DND-41 (cell line): Measurements from ENCODE around the gene AEN.

Experiments
- ATAC-seq: fragments of 200-7000 bp; cut with Tn5 transposase; 3 replicates; pipeline ENCODE4 v1.9.1; 2021; ENCODE audit warnings: low read depth; ENCODE audit not compliant: insufficient read depth
- DNase-seq: peaks from one replicate; pipeline ENCODE4 v3.0.0-alpha.2; 2020
- H2AFZ ChIP-seq: 2 replicates; pipeline ENCODE4 v1.6.0; 2012; ENCODE audit warnings: low read depth, low read length
- H3K27ac ChIP-seq: 2 replicates; pipeline ENCODE4 v1.5.1; 2012; ENCODE audit warnings: low read length, inconsistent platforms
- H3K27me3 ChIP-seq: fragments of 200-600 bp; sonication (generic); 2 replicates; pipeline ENCODE4 v1.6.0; 2012; ENCODE audit warnings: low read length, mild to moderate bottlenecking, inconsistent platforms; ENCODE audit not compliant: insufficient read depth, poor library complexity
- H3K36me3 ChIP-seq: 2 replicates; pipeline ENCODE4 v1.5.1; 2012; ENCODE audit warnings: low read length, inconsistent platforms; ENCODE audit not compliant: insufficient read depth
- H3K4me1 ChIP-seq: 2 replicates; pipeline ENCODE4 v1.5.1; 2012; ENCODE audit warnings: mild to moderate bottlenecking, low read length; ENCODE audit not compliant: insufficient read depth
- H3K4me2 ChIP-seq: 2 replicates; pipeline ENCODE4 v1.6.0; 2012; ENCODE audit warnings: mild to moderate bottlenecking, moderate library complexity, low read length, inconsistent platforms; ENCODE audit not compliant: insufficient read depth
- H3K4me3 ChIP-seq, 2 experiments: fragments of 200-600 bp in 1 of 2; shearing (Covaris generic) in 1 of 2; 2 replicates each; pipeline ENCODE4 v1.5.1; 2012 to 2016; ENCODE audit warnings: inconsistent platforms in 2 of 2, low read length in 2 of 2, mild to moderate bottlenecking in 2 of 2, low read depth in 1 of 2, moderate library complexity in 1 of 2
- H3K79me2 ChIP-seq: 2 replicates; pipeline ENCODE4 v1.6.0; 2012; ENCODE audit warnings: low read length, inconsistent platforms; ENCODE audit not compliant: insufficient read depth
- H3K9ac ChIP-seq: 2 replicates; pipeline ENCODE4 v1.6.0; 2012; ENCODE audit warnings: low read depth, mild to moderate bottlenecking, inconsistent platforms, low read length, moderate library complexity
- H3K9me3 ChIP-seq: 2 replicates; pipeline ENCODE4 v1.5.1; 2012; ENCODE audit warnings: low read length, moderate library complexity, mild to moderate bottlenecking, inconsistent platforms; ENCODE audit not compliant: insufficient read depth, severe bottlenecking
- H4K20me1 ChIP-seq: 2 replicates; pipeline ENCODE4 v1.6.0; 2012; ENCODE audit warnings: low read length; ENCODE audit not compliant: insufficient read depth
- EZH2 ChIP-seq: IDR thresholded peaks from 3 replicates; pipeline ENCODE4 v1.6.1; 2012; ENCODE audit warnings: borderline replicate concordance, low read depth, mild to moderate bottlenecking, moderate library complexity, low read length, inconsistent platforms; ENCODE audit not compliant: severe bottlenecking
- TF ChIP-seq, protein P1 (sequence below): IDR thresholded peaks from 2 replicates; pipeline ENCODE4 v1.5.1; 2012; ENCODE audit warnings: borderline replicate concordance, low read length, moderate library complexity, mild to moderate bottlenecking; ENCODE audit not compliant: poor library complexity, severe bottlenecking; ENCODE audit errors: extremely low read depth

The AEN gene

DNA sequence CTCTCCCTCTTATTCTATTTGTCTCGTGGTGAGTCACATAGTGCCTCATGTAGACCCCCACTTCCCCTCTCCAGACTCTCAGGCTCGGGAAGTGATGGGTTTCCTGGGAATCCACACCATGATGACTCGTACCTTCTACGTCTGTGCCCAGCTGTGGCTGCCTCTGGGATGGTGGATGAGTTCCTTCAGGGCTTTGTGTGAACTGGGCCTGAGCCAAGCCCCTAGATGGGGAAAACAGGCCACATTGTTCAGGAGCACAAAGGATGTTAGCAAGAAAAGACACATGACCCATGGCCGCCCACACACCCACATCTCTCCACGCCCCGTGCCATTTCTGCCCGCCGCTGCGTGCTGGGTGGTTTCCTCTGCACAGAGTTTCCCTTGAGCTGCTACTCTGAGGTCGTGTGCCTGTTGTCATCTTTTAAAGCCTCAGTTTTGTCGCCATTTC is 28.2 kb downstream of the AEN start:
- no peaks in the 10 kb centered on the region for H3K27me3 ChIP-seq
- no peaks in the 10 kb centered on the region for H3K36me3 ChIP-seq
- DNase-seq (no peak), ATAC-seq (no peak)
- no peak overlapping the region for H3K27ac ChIP-seq
- no peak overlapping the region for H3K4me3 ChIP-seq
- H3K4me1 ChIP-seq, result no peaks in the 10 kb centered on the region
- H3K4me2 ChIP-seq, result no peak overlapping the region
- H3K79me2 ChIP-seq, result no peaks in the 10 kb centered on the region
- no peaks in the 10 kb centered on the region for H4K20me1 ChIP-seq
- no peak overlapping the region for H3K9ac ChIP-seq
- no peaks in the 10 kb centered on the region for H3K9me3 ChIP-seq
- TF ChIP-seq, protein P1, sequence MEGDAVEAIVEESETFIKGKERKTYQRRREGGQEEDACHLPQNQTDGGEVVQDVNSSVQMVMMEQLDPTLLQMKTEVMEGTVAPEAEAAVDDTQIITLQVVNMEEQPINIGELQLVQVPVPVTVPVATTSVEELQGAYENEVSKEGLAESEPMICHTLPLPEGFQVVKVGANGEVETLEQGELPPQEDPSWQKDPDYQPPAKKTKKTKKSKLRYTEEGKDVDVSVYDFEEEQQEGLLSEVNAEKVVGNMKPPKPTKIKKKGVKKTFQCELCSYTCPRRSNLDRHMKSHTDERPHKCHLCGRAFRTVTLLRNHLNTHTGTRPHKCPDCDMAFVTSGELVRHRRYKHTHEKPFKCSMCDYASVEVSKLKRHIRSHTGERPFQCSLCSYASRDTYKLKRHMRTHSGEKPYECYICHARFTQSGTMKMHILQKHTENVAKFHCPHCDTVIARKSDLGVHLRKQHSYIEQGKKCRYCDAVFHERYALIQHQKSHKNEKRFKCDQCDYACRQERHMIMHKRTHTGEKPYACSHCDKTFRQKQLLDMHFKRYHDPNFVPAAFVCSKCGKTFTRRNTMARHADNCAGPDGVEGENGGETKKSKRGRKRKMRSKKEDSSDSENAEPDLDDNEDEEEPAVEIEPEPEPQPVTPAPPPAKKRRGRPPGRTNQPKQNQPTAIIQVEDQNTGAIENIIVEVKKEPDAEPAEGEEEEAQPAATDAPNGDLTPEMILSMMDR, result no peak
- TF ChIP-seq EZH2, result no peak
- no peak overlapping the region for H2AFZ ChIP-seq

DNA sequence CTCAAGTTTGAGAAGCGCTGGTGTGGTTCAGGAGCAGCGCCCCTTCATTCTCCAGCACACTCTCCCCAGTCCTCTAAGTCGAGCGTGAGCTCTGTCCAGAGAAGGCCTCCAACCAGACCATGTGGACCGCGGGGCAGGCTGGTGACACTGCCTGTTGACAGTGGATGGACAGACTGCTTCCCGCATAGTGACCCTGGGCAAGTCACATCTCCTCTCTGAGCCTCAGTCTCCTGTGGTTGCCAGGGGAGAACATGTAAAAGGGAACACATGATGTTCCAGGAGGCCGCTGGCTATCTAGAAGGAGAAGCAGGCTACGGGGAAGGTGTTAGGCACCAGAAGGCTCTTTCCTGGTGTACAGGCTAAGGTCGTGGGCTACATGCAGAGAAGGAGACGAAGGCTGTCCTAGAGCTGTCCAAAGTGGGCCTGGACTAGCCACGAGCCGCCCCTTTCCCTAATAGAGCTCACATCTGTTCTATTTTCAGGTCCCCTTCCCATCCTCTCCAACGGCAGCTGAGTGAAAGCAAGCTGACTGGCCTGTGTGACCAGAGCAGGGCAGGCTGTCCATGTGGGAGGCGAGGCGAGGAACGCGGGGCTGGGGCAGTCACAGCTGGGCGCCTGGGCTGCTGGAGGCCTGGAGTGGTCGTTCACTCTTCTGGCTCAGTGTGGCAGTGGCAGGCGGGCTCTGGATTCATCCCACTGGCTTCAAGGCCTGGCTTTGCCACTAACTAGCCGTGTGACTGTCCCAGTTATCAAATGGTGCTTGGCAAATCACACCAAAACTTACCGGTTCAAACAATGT is 28.8 kb downstream of the AEN start:
- Histone ChIP-seq H4K20me1 (no peaks in the 10 kb centered on the region), H3K4me2 (no peak overlapping the region), H3K27ac (no peak overlapping the region), H3K9ac (no peak overlapping the region), H2AFZ (no peak overlapping the region), H3K9me3 (no peaks in the 10 kb centered on the region), H3K4me1 (no peaks in the 10 kb centered on the region), H3K27me3 (no peaks in the 10 kb centered on the region), H3K4me3 (no peak overlapping the region), H3K79me2 (no peaks in the 10 kb centered on the region), H3K36me3 (no peaks in the 10 kb centered on the region)
- TF ChIP-seq EZH2, result no peak
- TF ChIP-seq, protein P1, result no peak
- no peak for DNase-seq
- no peak for ATAC-seq

DNA sequence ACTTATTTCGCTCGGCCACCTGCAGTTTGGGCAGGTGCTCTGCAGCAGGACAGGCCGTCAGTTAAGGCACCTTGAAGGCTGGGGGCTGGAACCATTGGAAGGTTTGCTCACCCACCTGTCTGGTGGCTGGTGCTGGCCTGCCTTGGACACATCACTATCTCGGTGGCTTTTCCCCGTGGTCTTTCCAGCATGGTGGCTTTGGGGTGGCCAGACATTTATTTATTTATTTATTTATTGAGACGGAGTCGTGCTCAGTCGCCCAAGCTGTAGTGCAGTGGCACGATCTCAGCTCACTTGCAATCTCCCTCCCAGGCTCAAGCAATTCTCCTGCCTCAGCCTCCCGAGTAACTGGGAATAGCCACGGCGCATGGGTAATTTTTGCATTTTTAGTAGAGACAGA is 29.4 kb downstream of the AEN start:
- Histone ChIP-seq H3K4me3 (no peak overlapping the region), H3K9ac (no peak overlapping the region), H3K79me2 (no peaks in the 10 kb centered on the region), H3K36me3 (no peaks in the 10 kb centered on the region), H3K4me1 (no peaks in the 10 kb centered on the region), H3K9me3 (no peaks in the 10 kb centered on the region), H3K4me2 (no peak overlapping the region), H4K20me1 (no peaks in the 10 kb centered on the region), H2AFZ (no peak overlapping the region), H3K27me3 (no peaks in the 10 kb centered on the region), H3K27ac (no peak overlapping the region)
- ATAC-seq (no peak), DNase-seq (no peak)
- TF ChIP-seq, protein P1, result no peak
- TF ChIP-seq EZH2, result no peak
